GM19240 (cell line): ENCODE data around the gene KIAA1614.

Source experiments
- DNase-seq: peaks from one replicate; pipeline ENCODE4 v3.0.0; 2011; ENCODE audit warnings: low spot score; ENCODE audit not compliant: insufficient read length

The KIAA1614 gene

GRCh38 chr1:180906511-180906910 lies 6.2 kb upstream of the KIAA1614 start:
- no peak for DNase-seq

GRCh38 chr1:180907313-180908055 lies 5.2 kb upstream of the KIAA1614 start:
- no peak for DNase-seq

DNA sequence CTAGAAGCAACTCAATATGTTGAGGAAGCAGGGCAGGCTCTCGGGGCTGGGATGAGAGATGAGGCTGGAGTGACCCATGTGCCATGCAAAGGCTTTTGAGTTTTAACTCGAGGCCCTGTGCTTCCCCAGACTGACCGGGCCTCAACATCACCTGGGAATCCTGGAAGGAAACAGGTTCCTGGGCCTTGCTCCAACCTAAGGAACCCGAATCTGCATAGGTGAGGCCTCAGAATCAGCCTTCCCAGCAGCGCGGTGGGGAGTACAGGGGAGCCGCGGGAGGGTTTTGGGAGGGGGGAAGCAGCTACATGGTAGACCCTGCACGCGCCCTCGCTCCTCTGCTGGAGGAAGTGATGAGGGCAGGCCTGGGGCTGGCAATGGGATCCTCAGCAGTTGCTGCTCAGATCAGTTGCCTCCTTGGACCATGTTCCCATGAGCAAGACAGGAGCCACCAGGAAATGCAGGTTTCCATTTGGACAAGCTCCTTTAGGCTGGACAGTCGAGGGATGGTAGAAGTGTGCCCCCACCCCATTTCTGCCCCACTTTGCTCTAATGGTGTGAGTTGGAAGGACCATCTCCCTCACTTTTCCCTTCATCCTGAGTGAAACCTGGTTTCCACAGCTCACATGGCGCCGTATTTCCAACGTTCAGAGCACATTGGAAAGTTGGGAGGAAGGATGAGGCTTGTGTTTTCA lies 4.5 kb upstream of the KIAA1614 start:
- no peak for DNase-seq

DNA sequence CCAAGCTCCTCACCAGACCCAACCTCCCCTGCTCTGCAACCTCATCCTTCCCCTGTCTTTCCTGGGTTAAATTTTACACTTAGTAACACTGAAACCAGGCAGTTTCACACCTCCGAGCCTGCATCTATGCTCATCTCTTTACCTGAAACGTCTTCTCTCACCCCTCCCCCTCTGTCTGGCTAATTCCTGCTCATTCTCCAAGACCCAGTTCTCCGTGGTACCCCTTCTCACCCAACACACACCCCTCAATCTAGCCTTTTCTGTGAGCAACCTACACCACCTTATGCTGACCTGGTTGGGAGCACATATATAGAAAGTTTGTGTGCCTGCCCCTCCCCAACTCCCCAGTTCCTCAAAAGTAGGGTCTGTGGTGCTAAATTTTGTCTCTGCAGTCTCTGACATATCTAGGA lies 3.7 kb upstream of the KIAA1614 start:
- no peak for DNase-seq

DNA sequence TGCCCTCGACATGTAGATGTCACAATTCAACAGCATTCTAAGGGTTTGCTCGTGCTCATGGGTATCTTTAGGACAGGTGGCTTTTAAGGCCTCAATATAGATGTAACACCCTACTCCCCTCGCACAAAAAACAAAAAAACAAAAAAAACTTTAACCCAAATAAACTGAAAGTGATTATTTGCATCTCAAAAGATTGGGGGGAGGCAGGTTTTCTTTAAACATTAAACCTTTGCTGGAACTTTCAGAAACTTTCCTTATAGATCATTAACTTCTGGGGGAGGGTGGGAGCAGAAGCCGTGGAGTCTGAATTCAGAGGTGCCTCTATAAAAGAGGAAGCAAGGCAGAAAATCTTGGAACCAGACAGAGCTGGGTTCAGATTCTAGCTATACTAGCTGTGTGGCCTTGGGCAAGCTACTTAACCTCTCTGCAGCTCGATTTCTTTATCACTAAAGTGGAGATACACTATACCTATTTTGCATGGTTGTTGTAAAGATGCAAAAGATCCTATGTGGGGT lies 3.2 kb upstream of the KIAA1614 start:
- DNase-seq, result no peak

DNA sequence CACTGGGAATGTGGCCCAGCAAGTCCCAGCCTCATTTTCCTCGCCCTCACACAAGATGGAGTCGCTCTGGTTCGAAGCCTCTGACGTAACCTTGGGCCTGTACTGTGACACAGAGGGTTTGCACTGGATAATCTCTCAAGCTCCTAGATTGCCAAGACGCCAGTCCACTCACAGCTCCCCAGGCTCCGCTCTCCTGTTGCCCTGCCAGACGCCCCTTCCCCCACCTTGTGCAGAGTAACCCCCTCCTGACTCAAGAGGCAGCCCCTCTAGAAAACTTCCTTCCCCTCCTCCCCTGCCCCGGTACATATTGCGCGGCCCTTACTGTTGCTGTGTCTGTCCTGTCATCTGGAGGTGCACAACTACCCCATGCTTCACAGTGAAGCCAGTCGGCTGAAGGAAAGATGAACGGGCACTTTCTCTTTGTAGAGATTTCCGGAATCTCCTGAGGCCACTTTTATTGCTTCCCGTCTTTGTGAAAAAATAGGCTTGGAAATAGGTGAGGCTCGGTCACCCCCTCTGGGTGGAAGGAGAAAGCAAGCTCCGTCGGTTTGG lies 981 bp upstream of the KIAA1614 start:
- DNase-seq, result no peak

- no peak for DNase-seq
Measured at GRCh38 chr1:180912211-180912800, 391 bp upstream of the KIAA1614 start.

DNA sequence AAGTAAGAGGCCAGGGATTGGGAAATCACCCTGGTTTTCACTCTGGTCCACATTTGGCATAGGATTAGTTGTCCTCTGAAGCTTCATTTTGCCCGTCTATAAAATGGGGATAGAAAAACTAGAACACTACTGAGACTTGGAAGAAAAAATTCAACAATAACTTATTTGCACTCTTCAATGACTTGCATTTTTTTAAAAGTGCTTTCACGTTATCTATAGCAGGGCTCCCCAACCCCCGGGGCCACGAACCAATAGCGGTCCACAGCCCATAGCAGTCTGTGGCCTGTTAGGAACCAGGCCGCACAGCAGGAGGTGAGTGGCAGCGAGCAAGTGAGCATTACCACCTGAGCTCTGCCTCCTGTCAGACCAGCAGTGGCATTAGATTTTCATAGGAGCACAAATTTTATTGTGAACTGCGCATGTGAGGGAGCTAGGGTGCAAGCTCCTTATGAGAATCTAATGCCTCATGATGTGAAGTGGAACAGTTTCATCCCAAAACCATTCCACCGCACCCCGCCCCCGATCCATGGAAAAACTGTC lies 2.8 kb downstream of the KIAA1614 start:
- no peak for DNase-seq

GRCh38 chr1:180916012-180916770 lies 3.5 kb downstream of the KIAA1614 start:
- no peak for DNase-seq

GRCh38 chr1:180916771-180917170 lies 4.1 kb downstream of the KIAA1614 start:
- no peak for DNase-seq

GRCh38 chr1:180917306-180918065 lies 4.8 kb downstream of the KIAA1614 start:
- DNase-seq, result no peak

DNA sequence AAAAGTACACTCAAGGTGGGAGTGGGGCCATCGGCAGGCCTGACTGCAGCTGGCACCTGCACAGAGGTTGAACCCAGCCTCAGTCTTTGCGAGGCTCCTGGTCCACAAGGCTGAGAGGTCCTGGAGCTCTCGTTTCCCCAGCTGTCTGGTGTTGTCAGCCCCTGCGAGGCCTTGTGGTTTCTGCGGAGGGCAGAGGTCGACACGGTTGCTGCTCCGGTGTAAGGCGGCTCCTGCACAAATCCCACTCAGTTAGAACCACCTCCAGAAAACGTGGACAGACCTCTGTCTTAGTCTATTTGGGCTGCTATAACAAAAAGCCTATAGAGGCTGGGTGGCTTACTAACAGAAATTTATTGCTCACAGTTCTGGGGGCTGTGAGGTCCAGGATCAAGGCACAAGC lies 5.8 kb downstream of the KIAA1614 start:
- no peak for DNase-seq

GRCh38 chr1:180919183-180919700 lies 6.5 kb downstream of the KIAA1614 start:
- DNase-seq, result no peak

DNA sequence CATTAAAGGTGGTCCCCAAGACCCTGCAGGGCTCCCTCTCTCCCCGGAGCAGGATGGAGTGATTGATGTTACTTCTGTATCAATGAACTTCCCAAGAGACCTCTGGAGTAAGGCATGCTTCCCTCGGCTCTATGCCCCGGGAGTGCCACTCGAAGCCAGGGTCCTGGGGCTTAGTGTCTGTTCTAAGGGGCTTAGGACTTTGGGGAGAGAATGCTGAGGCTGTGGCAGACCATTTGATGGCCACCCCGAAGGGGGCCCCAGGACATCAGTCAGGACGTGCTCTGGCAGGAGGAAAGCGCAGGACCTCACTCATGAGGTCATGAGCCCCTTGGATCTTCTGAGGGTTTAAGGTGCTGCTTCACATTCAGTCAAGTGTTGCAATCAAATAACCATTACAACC lies 7.5 kb downstream of the KIAA1614 start:
- DNase-seq, result no peak

DNA sequence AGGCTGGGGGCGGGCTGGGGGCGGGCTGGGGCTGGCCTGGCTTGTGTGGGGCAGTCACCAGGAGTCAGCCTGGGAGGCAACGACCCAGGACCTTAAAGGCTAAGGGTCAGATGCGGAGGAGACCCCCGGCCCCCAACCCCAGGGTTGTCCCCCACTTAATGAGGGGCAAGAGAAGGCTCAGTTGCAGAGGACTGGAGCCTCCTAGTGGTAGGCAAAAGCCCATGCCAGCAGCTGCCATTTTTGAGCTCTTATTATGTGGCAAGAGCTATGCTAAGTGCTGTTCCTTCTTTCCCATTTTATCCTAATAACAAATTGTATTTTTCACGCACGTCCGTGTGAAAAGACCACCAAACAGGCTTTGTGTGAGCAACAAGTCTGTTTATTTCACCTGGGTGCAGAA lies 8.0 kb downstream of the KIAA1614 start:
- no peak for DNase-seq

DNA sequence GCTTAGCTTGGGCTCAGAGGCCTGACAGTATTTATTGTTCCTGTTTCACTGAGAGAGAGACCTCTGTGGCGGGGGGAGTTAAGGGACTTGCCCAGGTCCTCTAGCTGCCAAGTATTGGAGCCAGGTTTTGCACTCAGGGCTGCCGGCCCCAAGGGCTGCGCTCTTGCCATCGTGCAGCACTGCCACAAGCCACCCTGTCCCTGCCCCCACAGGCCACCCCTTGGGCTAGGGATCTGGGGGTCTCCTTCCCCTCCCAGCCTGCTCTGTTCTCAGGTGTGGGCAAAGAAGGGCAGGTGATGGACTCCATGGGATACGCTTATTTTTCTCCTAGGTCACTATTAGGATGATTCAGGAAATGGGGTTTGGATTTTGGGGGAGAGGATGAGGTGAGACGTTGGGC lies 8.7 kb downstream of the KIAA1614 start:
- DNase-seq, result no peak

DNA sequence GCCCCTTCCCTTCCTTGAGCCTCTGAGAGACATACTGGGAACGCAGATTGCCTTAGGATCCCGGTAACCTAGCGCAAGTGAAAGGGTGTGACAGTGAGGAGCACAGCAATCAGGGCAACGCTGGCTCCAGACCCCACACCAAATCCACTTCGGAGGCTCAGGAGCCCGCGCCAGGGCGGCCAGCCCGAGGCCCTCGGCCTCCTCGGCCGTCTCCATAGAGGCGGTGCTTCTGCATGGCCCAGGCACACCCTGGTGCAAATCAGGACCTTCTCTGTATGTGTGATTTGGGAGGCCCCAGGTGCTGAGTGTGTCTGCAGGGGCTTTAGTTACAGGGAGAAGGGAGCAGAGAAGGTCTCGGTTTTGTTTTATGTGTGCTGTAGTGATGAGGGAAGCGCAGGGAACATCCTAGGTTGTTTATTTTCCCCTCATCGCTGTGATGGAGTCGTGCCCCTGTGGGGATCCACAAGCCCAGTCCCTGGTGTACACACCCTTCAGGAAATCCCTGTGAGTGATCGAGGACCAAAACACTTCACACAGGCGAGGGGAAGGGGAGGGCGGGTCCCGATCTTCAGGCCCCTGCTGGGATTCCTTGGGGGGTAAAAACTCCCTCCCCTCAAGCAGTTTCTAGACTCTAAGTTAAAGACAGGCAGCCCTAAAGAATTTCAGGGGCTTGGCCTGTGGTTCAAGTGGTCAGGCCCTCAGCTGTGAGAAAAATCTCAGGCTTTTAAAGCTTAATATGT lies 9.4 kb downstream of the KIAA1614 start:
- no peak for DNase-seq

DNA sequence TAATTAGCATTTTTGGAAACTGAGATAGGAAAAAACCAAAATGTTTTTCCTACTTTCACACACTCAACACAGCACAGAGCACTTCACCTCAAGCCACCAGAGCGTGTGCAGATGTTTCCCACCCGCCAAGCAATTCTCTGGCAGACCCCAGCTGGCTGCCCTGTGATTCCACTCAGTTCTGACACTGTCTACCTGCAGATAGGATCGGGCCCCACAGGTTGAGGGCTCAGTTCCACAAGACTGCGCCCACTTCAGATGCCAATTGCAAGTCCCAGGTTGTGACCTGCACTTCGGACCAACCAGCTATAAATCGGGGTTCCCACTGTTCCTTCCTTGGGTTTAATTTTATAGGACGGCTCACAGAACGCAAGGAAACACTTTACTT lies 9.9 kb downstream of the KIAA1614 start:
- no peak for DNase-seq

- DNase-seq, result no peak
Measured at GRCh38 chr1:180923021-180923841, 10.5 kb downstream of the KIAA1614 start.
